Naive B cell (primary cell): ENCODE measurements around the gene OR1D5. TPM values are rescaled to one million over a fixed set of nuclear protein-coding genes. Genes with fewer than 3 reads are reported as not detected.

Source experiments
- ATAC-seq, 2 donors: fragments of 150-1000 bp; cut with Tn5 transposase; 2 replicates each; pipeline ENCODE4 v1.10.0; 2021; ENCODE audit warnings: low read depth in 2 of 2, mild to moderate bottlenecking in 2 of 2, moderate library complexity in 2 of 2
- DNase-seq: peaks from one replicate; pipeline ENCODE4 v3.0.0; 2022
- H3K27ac Mint-ChIP-seq, 6 donors: one replicate each; pipeline ENCODE4 v1.8.0; 2020 to 2022; ENCODE audit warnings: mild to moderate bottlenecking in 6 of 6, mixed read lengths in 6 of 6, moderate library complexity in 5 of 6, inconsistent platforms in 2 of 6
- H3K27me3 Mint-ChIP-seq, 3 donors: one replicate each; pipeline ENCODE4 v1.8.0; 2021 to 2022; ENCODE audit warnings: mixed read lengths in 3 of 3, mild to moderate bottlenecking in 1 of 3
- H3K36me3 Mint-ChIP-seq, 2 donors: one replicate each; pipeline ENCODE4 v1.8.0; 2020 to 2022; ENCODE audit warnings: mixed read lengths in 2 of 2, inconsistent platforms in 1 of 2, mild to moderate bottlenecking in 1 of 2
- H3K4me1 Mint-ChIP-seq, 3 donors: one replicate each; pipeline ENCODE4 v1.8.0; 2020 to 2022; ENCODE audit warnings: mixed read lengths in 3 of 3, inconsistent platforms in 1 of 3, mild to moderate bottlenecking in 1 of 3, moderate library complexity in 1 of 3
- H3K4me3 Mint-ChIP-seq, 8 donors: one replicate each; pipeline ENCODE4 v1.8.0; 2020 to 2022; ENCODE audit warnings: mild to moderate bottlenecking in 8 of 8, mixed read lengths in 8 of 8, moderate library complexity in 8 of 8, inconsistent platforms in 2 of 8
- H3K9me3 Mint-ChIP-seq, 7 donors: one replicate each; pipeline ENCODE4 v1.8.0; 2020 to 2022; ENCODE audit warnings: mixed read lengths in 7 of 7, mild to moderate bottlenecking in 5 of 7, inconsistent platforms in 2 of 7, moderate library complexity in 1 of 7
- polyA plus RNA-seq, 6 donors: library from polyadenylated mRNA; unstranded; fragments of 300-500 nt; fragmentation: Illumina TruSeq; gene quantifications; one replicate each; pipeline ENCODE4 v1.2.3, GENCODE V29; 2021; ENCODE audit warnings: low read depth in 6 of 6

The OR1D5 gene
- polyA plus RNA-seq, 6 donors from 2014 or later: not detected

DNA sequence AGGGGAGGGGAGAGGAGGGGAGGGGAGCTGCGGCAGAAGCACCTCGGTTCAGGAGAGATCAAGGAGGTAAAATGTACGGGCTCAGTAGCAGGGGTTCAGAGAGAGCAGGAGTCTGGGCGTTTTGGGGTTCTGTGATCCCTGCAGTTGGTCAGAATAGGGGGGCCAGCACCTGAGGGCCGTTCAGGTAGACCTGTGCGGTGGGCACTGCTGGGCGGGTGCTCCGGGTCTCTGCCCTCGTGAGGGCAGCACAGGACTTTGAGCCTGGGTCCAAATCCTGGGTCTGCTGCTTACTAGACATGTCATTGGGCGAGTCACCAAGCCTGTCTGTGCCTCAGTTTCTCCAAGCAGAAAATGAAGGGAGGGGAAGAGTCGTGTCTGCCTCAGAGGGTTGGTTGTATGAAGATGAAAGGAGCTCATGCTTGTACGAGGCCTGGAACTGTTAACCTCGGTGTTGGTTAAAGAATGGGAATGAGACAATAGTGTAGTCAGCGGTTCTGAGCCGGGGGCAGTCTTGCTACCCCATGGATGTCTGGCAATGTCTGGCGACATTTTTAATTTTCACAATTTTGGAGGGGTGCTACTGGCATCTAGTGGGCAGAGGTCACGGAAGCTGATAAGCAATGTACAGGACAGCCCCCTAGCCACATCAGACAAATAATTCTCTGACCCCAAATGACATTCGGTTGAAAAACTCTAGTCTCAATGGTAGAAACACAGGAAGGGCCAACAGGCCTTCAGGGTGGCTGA is 35.4 kb downstream of the OR1D5 start:
- H3K4me1 Mint-ChIP-seq: peaks cover 0 to 6% (median 0%) of the 10 kb centered on the region in 3 donors
- peak overlapping the region in 1 of 6 donors; percentile 65 for H3K27ac Mint-ChIP-seq
- H3K36me3 Mint-ChIP-seq: peaks cover 23 to 31% of the 10 kb centered on the region in 2 donors
- ATAC-seq (no peak), DNase-seq (no peak)
- H3K4me3 Mint-ChIP-seq: no peak overlapping the region
- H3K27me3 Mint-ChIP-seq: no peaks in the 10 kb centered on the region
- peaks cover 5 to 14% (median 10%) of the 10 kb centered on the region in 7 donors for H3K9me3 Mint-ChIP-seq

DNA sequence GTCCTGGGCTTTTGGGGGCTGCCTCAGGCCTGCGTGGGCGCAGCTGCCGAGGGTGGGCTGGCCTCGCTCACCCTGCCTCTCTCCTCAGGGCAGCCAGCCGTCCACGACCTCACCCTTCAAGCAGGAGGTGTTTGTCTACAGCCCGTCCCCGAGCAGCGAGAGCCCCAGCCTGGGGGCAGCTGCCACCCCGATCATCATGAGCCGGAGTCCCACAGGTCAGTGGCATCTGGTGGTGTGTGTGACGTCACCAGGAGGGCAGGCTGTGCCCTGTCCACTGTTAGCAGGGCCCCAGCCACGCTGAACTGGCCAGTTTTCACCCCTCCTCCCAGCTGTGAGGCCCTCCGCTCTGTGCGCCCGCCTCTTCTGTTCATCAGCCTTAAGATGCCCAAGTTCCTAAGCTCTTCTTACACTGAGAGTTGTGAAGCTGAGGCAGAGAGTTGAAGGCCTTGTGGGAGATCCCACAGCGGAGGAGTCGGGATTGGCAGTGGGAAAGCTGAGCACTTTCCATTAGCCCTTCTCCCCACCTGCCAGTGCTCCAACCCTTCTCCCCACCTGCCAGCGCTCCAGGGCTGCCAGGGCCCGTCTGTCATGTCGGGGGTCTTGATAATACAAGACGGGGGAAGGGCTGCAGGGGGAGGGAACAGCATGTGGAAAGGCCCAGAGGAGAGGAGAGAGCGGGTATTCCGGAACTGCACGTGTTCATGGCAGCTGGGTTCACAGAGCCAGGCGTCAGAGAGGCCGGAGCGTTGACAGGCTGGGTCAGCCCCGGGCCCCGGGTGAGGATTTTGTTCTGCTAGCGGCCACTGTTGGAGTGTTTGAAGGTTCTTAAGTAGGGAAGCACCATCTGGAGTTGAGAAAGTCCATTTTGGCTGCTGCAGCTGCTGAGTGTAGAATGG is 36.3 kb downstream of the OR1D5 start:
- Mint-ChIP-seq H3K4me3 (no peak overlapping the region), H3K36me3 (peaks cover 32 to 39% of the 10 kb centered on the region in 2 donors), H3K27me3 (no peaks in the 10 kb centered on the region), H3K27ac (no peak overlapping the region), H3K4me1 (peaks cover 0 to 6% (median 0%) of the 10 kb centered on the region in 3 donors), H3K9me3 (peaks cover 10 to 22% (median 15%) of the 10 kb centered on the region in 7 donors)
- ATAC-seq: no peak
- no peak for DNase-seq

DNA sequence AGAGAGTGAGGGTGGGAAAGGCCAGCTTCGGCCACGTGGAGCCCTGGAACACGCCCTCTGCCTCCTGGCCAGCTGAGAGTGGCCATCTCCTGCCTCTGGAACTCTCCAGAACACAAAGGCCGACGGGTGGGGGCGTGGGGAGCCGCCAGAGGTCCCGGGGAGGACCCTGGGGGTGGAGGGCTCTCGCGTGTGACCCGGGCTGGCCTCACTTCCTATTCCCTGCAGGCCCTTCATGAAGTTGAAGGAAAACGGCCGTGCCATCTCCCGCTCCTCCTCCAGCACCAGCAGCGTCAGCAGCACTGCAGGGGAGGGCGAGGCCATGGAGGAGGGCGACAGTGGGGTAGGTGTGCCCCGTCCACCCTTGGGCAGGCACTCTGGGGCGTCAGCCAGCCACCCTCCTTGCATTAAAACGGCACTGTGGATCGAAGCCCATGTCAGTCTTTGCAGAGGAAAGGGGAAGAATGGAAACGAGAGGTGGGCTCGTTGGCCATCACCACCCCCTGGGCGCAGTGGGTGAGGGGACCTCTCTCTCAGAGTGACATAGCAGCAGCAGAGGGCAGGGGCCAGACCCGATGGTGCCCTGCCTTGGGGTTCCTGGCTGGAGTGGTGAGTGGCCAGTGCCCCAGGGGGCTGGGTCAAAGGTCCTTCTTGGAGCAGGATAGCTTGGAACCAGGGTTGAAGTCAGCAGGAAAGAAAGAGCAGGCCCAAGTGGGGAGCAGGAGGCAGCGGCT is 37.1 kb downstream of the OR1D5 start:
- no peak overlapping the region for H3K27ac Mint-ChIP-seq
- no peak overlapping the region for H3K4me3 Mint-ChIP-seq

GRCh38 chr17:3025421-3026124 is 37.8 kb downstream of the OR1D5 start:
- no peak for DNase-seq
- no peak overlapping the region for H3K4me3 Mint-ChIP-seq
- H3K9me3 Mint-ChIP-seq: peaks cover 10 to 34% (median 20%) of the 10 kb centered on the region in 7 donors
- peaks cover 47 to 55% of the 10 kb centered on the region in 2 donors for H3K36me3 Mint-ChIP-seq
- no peak overlapping the region for H3K27ac Mint-ChIP-seq
- peaks cover 0 to 6% (median 0%) of the 10 kb centered on the region in 3 donors for H3K4me1 Mint-ChIP-seq
- H3K27me3 Mint-ChIP-seq: no peaks in the 10 kb centered on the region
- ATAC-seq: no peak

More for the DNA sequence above, 37.1 kb downstream of the OR1D5 start:
- Mint-ChIP-seq H3K27me3 (no peaks in the 10 kb centered on the region), H3K9me3 (peaks cover 10 to 29% (median 17%) of the 10 kb centered on the region in 7 donors), H3K36me3 (peaks cover 40 to 47% of the 10 kb centered on the region in 2 donors), H3K4me1 (peaks cover 0 to 6% (median 0%) of the 10 kb centered on the region in 3 donors)
- DNase-seq (no peak), ATAC-seq (no peak)

DNA sequence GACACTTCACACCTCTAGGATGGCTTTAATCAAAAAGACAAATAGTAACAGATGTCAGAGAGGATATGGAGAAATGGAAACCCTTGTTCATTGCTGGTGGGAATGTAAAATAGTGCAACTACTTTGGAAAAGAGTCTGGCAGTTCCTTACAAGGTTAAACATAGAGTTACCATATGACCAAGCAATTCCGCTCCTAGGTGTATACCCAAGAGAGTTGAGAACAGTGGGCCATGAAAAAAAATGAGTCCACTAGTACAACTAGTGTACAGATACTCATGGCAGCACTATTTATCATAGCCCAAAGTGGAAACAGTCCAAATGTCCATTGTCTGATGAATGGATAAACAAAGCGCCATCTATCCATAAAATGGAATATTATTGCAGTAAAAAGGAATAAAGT is 39.1 kb downstream of the OR1D5 start:
- Mint-ChIP-seq H3K4me1 (peaks cover 0 to 6% (median 0%) of the 10 kb centered on the region in 3 donors), H3K4me3 (no peak overlapping the region), H3K36me3 (peaks cover 53 to 58% of the 10 kb centered on the region in 2 donors), H3K9me3 (peaks cover 10 to 34% (median 20%) of the 10 kb centered on the region in 7 donors), H3K27me3 (no peaks in the 10 kb centered on the region), H3K27ac (no peak overlapping the region)
- ATAC-seq (no peak), DNase-seq (no peak)

DNA sequence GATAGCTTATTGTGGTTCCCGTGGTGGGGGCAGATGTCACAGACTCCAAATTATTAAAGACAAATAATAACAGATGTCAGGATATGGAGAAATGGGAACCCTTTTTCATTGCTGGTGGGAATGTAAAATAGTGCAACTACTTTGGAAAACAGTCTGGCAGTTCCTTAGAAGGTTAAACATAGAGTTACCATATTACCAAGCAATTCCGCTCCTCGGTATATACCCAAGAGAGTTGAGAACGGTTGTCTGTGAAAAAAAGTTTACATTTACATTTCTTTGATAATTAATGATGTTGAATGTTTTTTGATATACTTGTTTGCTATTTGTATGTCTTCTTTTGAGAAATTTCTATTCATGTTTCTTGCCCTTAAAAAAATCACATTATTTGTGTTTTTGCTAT is 41.2 kb downstream of the OR1D5 start:
- no peaks in the 10 kb centered on the region for H3K4me1 Mint-ChIP-seq
- H3K4me3 Mint-ChIP-seq: no peak overlapping the region
- no peak for ATAC-seq
- no peak for DNase-seq
- peaks cover 43 to 46% of the 10 kb centered on the region in 2 donors for H3K36me3 Mint-ChIP-seq
- no peaks in the 10 kb centered on the region for H3K27me3 Mint-ChIP-seq
- no peak overlapping the region for H3K27ac Mint-ChIP-seq
- peaks cover 10 to 34% (median 20%) of the 10 kb centered on the region in 7 donors for H3K9me3 Mint-ChIP-seq

DNA sequence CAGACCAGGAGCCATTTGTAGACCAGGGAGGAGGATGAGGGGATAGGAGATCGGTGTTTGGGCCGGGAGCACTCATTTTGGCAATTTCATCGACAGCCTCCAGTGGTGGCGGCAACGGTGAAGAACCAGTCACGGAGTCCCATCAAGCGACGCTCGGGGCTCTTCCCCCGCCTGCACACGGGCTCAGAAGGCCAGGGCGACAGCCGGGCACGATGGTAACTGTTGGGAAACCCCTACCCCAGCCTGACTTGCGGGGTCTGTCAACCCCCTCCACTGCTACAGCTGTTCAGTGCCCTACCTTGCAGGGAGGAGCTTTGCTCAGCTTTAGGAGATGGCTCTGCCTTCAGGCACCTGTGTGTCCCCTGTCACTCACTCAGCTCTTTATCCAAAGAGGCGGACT is 43.0 kb downstream of the OR1D5 start:
- H3K27me3 Mint-ChIP-seq: no peaks in the 10 kb centered on the region
- H3K27ac Mint-ChIP-seq: no peak overlapping the region
- peaks cover 10 to 34% (median 20%) of the 10 kb centered on the region in 7 donors for H3K9me3 Mint-ChIP-seq
- no peak overlapping the region for H3K4me3 Mint-ChIP-seq
- H3K36me3 Mint-ChIP-seq: peaks cover 42 to 52% of the 10 kb centered on the region in 2 donors
- DNase-seq: no peak
- no peaks in the 10 kb centered on the region for H3K4me1 Mint-ChIP-seq
- ATAC-seq: no peak

DNA sequence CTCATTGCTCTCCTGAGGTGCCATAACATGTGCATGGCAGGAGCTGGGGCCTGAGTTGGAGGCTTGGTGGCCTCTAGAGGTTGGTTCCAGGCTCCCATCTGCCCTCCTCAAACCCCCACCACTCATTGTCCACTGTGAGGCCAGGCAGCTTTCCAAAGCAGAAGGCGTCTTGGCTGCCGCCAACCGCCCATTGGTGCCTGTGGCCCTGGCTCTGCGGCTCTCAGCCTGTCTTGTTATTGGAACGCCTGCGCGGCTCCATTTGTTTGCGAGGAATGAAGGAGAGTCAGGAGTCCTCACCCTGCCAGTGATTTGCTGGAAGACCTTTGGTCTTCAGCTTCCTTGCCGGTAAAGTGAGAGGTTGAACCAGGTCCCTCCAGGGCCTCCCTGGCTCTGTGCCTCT is 43.6 kb downstream of the OR1D5 start:
- Mint-ChIP-seq H3K4me1 (no peaks in the 10 kb centered on the region), H3K27ac (peak overlapping the region in 1 of 6 donors; percentile 29), H3K27me3 (no peaks in the 10 kb centered on the region), H3K4me3 (no peak overlapping the region), H3K9me3 (peaks cover 10 to 34% (median 20%) of the 10 kb centered on the region in 7 donors), H3K36me3 (peaks cover 42 to 51% of the 10 kb centered on the region in 2 donors)
- ATAC-seq (no peak), DNase-seq (no peak)

DNA sequence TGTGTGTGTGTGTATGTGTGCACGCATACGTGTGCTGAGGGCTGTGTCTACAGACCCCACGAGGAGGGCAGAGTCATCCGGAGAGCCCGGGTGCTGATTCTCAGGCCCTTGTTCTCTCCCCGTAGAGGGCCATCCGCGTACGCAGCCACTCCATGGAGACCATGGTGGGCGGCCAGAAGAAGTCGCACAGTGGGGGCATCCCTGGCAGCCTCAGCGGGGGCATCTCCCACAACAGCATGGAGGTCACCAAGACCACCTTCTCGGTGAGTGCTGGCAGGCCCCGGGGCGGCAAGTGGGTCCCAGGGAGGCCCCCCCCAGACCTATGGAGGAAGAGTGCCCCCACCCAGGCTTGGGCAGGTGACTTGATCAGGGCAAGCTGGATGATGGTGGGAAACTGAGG is 45.5 kb downstream of the OR1D5 start:
- no peak overlapping the region for H3K27ac Mint-ChIP-seq
- peaks cover under 1 to 21% (median 13%) of the 10 kb centered on the region in 7 donors for H3K9me3 Mint-ChIP-seq
- H3K36me3 Mint-ChIP-seq: peaks cover 27 to 35% of the 10 kb centered on the region in 2 donors
- H3K4me3 Mint-ChIP-seq: no peak overlapping the region
- ATAC-seq (no peak), DNase-seq (no peak)
- peaks cover 0 to under 1% (median 0%) of the 10 kb centered on the region in 3 donors for H3K4me1 Mint-ChIP-seq
- H3K27me3 Mint-ChIP-seq: no peaks in the 10 kb centered on the region

- Mint-ChIP-seq H3K9me3 (peaks cover 0 to under 1% (median 0%) of the 10 kb centered on the region in 7 donors), H3K27ac (no peak overlapping the region), H3K4me3 (no peak overlapping the region)
Measured at GRCh38 chr17:3015890-3016289, 47.5 kb downstream of the OR1D5 start.

DNA sequence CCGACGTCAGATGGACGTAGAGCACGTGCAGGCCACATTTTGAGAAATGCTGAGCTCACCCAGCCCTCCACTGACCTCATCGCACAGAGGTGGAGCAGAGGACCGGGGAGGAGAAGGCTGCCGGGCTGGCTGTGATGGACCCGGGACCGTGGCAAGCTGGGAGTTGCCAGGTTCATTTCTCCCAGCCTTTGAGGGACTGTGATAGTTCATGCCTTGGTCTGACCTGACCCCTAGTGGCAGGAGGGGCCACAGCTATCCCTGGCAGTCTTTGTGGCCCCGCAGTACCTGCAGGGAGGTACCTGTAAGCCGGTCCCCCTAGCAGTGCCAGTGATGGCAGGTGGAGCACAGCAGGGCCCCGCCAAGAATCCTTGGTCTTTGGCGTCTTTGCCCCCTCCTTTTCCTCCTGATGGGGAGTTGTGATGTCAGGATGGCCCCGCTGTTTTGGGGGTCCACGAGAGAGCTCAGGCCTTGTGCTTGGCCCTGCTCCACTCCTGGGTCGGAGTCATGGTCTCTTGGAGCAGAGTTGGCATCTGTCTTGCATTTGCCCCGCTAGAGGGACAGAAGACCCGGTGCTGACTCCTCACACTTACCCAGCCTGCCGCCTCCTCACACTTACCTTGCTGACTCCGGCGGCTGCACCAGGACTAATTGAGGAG is 50.4 kb downstream of the OR1D5 start:
- Mint-ChIP-seq H3K4me3 (no peak overlapping the region), H3K27me3 (no peaks in the 10 kb centered on the region), H3K36me3 (peaks cover 8 to 19% of the 10 kb centered on the region in 2 donors)

More at GRCh38 chr17:3015890-3016289, 47.5 kb downstream of the OR1D5 start:
- no peak for ATAC-seq
- H3K36me3 Mint-ChIP-seq: peaks cover 6 to 15% of the 10 kb centered on the region in 2 donors
- H3K27me3 Mint-ChIP-seq: no peaks in the 10 kb centered on the region
- DNase-seq: no peak
- H3K4me1 Mint-ChIP-seq: peaks cover 0 to 5% (median 0%) of the 10 kb centered on the region in 3 donors

More for the DNA sequence above, 50.4 kb downstream of the OR1D5 start:
- H3K27ac Mint-ChIP-seq: peak overlapping the region in 2 of 6 donors; percentile 42 to 63
- ATAC-seq: peak; percentile 95 to 96
- H3K9me3 Mint-ChIP-seq: no peaks in the 10 kb centered on the region
- DNase-seq: peak; percentile 61
- H3K4me1 Mint-ChIP-seq: peaks cover 0 to 6% (median 5%) of the 10 kb centered on the region in 3 donors
